Measurements from ENCODE around the gene MPI. TPM values are rescaled to one million over a fixed set of nuclear protein-coding genes. Genes with fewer than 3 reads are reported as not detected.
A peak's percentile ranks its signal among the peaks of the same experiment; 100 is the strongest.

MPI gene
- total and polyA plus RNA-seq, 2 experiments from 2014 or later = 18.0 to 74.2 TPM

- peak overlapping the region; percentile 81 for H3K4me2 ChIP-seq
- Mint-ChIP-seq H3K9me3 (no peaks in the 10 kb centered on the region), H3K36me3 (ENCODE audit: low read depth) (peaks cover 12% of the 10 kb centered on the region; the same call in 2 of the 3 replicates), H3K27ac (peak overlapping the region; percentile 76), H3K4me1 (peaks cover 18% of the 10 kb centered on the region), H3K27me3 (ENCODE audit: insufficient read depth, low read depth, poor library complexity) (peaks cover 17% of the 10 kb centered on the region), H3K4me3 (peak overlapping the region; percentile 86)
- no peaks in the 10 kb centered on the region for H3K36me3 ChIP-seq (ENCODE audit: insufficient read depth)
- H4K20me1 ChIP-seq (replicated peaks; ENCODE audit: insufficient read depth) = peaks cover 20% of the 10 kb centered on the region
- TF ChIP-seq, protein P1, sequence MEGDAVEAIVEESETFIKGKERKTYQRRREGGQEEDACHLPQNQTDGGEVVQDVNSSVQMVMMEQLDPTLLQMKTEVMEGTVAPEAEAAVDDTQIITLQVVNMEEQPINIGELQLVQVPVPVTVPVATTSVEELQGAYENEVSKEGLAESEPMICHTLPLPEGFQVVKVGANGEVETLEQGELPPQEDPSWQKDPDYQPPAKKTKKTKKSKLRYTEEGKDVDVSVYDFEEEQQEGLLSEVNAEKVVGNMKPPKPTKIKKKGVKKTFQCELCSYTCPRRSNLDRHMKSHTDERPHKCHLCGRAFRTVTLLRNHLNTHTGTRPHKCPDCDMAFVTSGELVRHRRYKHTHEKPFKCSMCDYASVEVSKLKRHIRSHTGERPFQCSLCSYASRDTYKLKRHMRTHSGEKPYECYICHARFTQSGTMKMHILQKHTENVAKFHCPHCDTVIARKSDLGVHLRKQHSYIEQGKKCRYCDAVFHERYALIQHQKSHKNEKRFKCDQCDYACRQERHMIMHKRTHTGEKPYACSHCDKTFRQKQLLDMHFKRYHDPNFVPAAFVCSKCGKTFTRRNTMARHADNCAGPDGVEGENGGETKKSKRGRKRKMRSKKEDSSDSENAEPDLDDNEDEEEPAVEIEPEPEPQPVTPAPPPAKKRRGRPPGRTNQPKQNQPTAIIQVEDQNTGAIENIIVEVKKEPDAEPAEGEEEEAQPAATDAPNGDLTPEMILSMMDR (conservative IDR thresholded peaks at IDR 0.05; ENCODE audit: low read depth in 2 of 2) = no peak
- TF ChIP-seq ZNF114 (CRISPR knock-in tag; IDR thresholded peaks at IDR 0.05) = no peak
- no peak for TF ChIP-seq NANOG (IDR thresholded peaks at IDR 0.05; ENCODE audit: borderline replicate concordance)
- TF ChIP-seq JUNB (IDR thresholded peaks at IDR 0.05; ENCODE audit: unreplicated experiment) = no peak
- TF ChIP-seq EZH2phosphoT487 (IDR thresholded peaks at IDR 0.05; ENCODE audit: unreplicated experiment) = no peak
- TF ChIP-seq, protein P2, sequence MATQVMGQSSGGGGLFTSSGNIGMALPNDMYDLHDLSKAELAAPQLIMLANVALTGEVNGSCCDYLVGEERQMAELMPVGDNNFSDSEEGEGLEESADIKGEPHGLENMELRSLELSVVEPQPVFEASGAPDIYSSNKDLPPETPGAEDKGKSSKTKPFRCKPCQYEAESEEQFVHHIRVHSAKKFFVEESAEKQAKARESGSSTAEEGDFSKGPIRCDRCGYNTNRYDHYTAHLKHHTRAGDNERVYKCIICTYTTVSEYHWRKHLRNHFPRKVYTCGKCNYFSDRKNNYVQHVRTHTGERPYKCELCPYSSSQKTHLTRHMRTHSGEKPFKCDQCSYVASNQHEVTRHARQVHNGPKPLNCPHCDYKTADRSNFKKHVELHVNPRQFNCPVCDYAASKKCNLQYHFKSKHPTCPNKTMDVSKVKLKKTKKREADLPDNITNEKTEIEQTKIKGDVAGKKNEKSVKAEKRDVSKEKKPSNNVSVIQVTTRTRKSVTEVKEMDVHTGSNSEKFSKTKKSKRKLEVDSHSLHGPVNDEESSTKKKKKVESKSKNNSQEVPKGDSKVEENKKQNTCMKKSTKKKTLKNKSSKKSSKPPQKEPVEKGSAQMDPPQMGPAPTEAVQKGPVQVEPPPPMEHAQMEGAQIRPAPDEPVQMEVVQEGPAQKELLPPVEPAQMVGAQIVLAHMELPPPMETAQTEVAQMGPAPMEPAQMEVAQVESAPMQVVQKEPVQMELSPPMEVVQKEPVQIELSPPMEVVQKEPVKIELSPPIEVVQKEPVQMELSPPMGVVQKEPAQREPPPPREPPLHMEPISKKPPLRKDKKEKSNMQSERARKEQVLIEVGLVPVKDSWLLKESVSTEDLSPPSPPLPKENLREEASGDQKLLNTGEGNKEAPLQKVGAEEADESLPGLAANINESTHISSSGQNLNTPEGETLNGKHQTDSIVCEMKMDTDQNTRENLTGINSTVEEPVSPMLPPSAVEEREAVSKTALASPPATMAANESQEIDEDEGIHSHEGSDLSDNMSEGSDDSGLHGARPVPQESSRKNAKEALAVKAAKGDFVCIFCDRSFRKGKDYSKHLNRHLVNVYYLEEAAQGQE (IDR thresholded peaks at IDR 0.05; ENCODE audit: unreplicated experiment) = no peak
- TF ChIP-seq, protein P3, sequence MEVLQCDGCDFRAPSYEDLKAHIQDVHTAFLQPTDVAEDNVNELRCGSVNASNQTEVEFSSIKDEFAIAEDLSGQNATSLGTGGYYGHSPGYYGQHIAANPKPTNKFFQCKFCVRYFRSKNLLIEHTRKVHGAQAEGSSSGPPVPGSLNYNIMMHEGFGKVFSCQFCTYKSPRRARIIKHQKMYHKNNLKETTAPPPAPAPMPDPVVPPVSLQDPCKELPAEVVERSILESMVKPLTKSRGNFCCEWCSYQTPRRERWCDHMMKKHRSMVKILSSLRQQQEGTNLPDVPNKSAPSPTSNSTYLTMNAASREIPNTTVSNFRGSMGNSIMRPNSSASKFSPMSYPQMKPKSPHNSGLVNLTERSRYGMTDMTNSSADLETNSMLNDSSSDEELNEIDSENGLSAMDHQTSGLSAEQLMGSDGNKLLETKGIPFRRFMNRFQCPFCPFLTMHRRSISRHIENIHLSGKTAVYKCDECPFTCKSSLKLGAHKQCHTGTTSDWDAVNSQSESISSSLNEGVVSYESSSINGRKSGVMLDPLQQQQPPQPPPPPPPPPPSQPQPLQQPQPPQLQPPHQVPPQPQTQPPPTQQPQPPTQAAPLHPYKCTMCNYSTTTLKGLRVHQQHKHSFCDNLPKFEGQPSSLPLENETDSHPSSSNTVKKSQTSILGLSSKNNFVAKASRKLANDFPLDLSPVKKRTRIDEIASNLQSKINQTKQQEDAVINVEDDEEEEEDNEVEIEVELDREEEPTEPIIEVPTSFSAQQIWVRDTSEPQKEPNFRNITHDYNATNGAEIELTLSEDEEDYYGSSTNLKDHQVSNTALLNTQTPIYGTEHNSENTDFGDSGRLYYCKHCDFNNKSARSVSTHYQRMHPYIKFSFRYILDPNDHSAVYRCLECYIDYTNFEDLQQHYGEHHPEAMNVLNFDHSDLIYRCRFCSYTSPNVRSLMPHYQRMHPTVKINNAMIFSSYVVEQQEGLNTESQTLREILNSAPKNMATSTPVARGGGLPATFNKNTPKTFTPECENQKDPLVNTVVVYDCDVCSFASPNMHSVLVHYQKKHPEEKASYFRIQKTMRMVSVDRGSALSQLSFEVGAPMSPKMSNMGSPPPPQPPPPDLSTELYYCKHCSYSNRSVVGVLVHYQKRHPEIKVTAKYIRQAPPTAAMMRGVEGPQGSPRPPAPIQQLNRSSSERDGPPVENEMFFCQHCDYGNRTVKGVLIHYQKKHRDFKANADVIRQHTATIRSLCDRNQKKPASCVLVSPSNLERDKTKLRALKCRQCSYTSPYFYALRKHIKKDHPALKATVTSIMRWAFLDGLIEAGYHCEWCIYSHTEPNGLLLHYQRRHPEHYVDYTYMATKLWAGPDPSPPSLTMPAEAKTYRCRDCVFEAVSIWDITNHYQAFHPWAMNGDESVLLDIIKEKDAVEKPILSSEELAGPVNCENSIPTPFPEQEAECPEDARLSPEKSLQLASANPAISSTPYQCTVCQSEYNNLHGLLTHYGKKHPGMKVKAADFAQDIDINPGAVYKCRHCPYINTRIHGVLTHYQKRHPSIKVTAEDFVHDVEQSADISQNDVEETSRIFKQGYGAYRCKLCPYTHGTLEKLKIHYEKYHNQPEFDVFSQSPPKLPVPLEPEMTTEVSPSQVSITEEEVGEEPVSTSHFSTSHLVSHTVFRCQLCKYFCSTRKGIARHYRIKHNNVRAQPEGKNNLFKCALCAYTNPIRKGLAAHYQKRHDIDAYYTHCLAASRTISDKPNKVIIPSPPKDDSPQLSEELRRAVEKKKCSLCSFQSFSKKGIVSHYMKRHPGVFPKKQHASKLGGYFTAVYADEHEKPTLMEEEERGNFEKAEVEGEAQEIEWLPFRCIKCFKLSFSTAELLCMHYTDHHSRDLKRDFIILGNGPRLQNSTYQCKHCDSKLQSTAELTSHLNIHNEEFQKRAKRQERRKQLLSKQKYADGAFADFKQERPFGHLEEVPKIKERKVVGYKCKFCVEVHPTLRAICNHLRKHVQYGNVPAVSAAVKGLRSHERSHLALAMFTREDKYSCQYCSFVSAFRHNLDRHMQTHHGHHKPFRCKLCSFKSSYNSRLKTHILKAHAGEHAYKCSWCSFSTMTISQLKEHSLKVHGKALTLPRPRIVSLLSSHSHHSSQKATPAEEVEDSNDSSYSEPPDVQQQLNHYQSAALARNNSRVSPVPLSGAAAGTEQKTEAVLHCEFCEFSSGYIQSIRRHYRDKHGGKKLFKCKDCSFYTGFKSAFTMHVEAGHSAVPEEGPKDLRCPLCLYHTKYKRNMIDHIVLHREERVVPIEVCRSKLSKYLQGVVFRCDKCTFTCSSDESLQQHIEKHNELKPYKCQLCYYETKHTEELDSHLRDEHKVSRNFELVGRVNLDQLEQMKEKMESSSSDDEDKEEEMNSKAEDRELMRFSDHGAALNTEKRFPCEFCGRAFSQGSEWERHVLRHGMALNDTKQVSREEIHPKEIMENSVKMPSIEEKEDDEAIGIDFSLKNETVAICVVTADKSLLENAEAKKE (CRISPR knock-in tag; IDR thresholded peaks at IDR 0.05) = no peak
- no peak for TF ChIP-seq POLR2AphosphoS5 (IDR thresholded peaks at IDR 0.05; ENCODE audit: low read depth)
- no peak for TF ChIP-seq EZH2 (IDR thresholded peaks at IDR 0.05; ENCODE audit: low read depth, unreplicated experiment)
- TF ChIP-seq CREB1 (CRISPR knock-in tag; IDR thresholded peaks at IDR 0.05; ENCODE audit: low read depth) = no peak
- TF ChIP-seq STAT1 (IDR thresholded peaks at IDR 0.05; ENCODE audit: unreplicated experiment) = no peak
- no peak for TF ChIP-seq ZNF331 (CRISPR knock-in tag; IDR thresholded peaks at IDR 0.05; ENCODE audit: low read depth)
- TF ChIP-seq, protein P4, sequence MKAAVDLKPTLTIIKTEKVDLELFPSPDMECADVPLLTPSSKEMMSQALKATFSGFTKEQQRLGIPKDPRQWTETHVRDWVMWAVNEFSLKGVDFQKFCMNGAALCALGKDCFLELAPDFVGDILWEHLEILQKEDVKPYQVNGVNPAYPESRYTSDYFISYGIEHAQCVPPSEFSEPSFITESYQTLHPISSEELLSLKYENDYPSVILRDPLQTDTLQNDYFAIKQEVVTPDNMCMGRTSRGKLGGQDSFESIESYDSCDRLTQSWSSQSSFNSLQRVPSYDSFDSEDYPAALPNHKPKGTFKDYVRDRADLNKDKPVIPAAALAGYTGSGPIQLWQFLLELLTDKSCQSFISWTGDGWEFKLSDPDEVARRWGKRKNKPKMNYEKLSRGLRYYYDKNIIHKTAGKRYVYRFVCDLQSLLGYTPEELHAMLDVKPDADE (IDR thresholded peaks at IDR 0.05) = no peak
- DNase-seq (ENCODE audit: low spot score) (no peak), ATAC-seq (no peak)
- peak overlapping the region; percentile 83 for H3K4me3 ChIP-seq
- no peaks in the 10 kb centered on the region for H3K27me3 ChIP-seq (ENCODE audit: insufficient read depth)
- H3F3A ChIP-seq (replicated peaks; ENCODE audit: low read depth) = 0 out of 2 replicates have a peak, but pooled peaks cover 8% of the 10 kb centered on the region
- H3K27ac ChIP-seq (ENCODE audit: low read depth) = no peak overlapping the region
- H2AFZ ChIP-seq = no peak overlapping the region
- H3K4me1 ChIP-seq (ENCODE audit: insufficient read depth) = no peaks in the 10 kb centered on the region
- H3K79me2 ChIP-seq (replicated peaks; ENCODE audit: insufficient read depth) = peaks cover 49% of the 10 kb centered on the region
- H3K9me2 ChIP-seq (ENCODE audit: insufficient read depth) = no peaks in the 10 kb centered on the region
Observed at GRCh38 chr15:74872702-74873035, 17.2 kb upstream of the MPI start.

All from GM23338 (cell line).